Brain pericyte (primary cell): ENCODE results near the gene CD37.
"Not testable (repeated sequence)": the region's sequence is repeated elsewhere in the genome, so short reads cannot be mapped to it uniquely, and the experiment has no call there.

Experiments
- DNase-seq: peaks from one replicate; pipeline ENCODE4 v3.0.0-alpha.2; 2012; ENCODE audit warnings: low read depth, low spot score

CD37 gene

DNA sequence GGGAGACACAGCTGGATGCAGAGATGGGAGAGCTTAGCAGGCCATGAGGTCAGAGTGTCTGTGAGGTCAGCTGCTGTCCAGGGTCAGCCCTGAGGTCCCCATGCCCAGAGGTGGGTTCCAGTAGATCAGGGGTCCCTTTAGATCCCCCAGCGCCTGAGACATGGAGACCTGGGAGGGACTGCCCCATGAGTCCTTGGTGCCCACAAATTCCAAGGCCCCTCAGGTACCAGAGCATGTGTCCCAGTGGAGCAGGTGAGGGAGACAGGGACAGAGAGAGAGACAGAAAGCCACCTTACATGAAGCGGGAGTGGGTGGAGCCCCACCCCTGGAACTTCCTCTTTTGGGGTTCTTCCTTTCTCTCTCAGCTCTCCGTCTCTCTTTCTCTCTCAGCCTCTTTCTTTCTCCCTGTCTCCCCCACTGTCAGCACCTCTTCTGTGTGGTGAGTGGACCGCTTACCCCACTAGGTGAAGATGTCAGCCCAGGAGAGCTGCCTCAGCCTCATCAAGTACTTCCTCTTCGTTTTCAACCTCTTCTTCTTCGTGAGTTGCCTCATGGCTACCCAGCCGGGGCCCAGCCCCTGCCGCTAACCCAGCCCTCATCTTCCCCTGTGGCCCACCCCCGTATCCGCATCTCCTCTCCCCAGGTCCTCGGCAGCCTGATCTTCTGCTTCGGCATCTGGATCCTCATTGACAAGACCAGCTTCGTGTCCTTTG is at the start of gene CD37:
Gene CD37, plus strand, starts transcription at position 336 of the 713 bp plus-strand sequence. Its CDS starts 135 bp downstream, at position 471.
- no peak for DNase-seq

GRCh38 chr19:49287141-49287770 is 48.0 kb upstream of the CD37 start:
- DNase-seq = no peak

DNA sequence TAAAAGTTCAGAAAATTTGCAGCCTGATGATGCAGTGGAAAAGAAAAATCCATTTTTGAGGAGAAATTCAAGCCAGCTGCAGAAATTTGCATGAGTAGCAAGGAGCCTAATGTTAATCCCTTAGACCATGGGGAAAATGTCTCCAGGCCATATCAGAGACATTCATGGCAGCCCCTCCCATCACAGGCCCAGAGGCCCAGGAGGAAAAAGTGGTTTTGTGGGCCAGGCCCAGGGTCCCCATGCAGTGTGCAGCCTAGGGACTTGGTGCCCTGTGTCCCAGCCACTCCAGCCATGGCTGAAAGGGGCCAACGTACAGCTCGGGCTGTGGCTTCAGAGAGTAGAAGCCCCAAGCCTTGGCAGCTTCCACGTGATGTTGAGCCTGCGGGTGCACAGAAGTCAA is 47.0 kb upstream of the CD37 start:
- DNase-seq = not testable (repeated sequence)

DNA sequence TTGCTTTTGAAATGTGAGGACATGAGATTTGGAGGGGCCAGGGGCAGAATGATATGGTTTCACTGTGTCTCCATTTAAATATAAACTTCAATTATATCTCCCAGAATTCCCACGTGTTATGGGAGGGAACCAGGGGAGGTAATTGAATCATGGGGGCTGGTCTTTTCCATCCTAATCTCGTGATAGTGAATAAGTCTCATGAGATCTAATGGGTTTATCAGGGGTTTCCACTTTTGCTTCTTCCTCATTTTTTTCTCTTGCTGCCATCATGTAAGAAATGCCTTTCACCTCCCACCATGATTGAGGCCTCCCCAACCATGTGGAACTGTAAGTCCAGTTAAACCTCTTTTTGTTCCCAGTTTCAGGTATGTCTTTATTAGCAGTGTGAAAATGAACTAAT is 45.9 kb upstream of the CD37 start:
- not testable (repeated sequence) for DNase-seq

DNA sequence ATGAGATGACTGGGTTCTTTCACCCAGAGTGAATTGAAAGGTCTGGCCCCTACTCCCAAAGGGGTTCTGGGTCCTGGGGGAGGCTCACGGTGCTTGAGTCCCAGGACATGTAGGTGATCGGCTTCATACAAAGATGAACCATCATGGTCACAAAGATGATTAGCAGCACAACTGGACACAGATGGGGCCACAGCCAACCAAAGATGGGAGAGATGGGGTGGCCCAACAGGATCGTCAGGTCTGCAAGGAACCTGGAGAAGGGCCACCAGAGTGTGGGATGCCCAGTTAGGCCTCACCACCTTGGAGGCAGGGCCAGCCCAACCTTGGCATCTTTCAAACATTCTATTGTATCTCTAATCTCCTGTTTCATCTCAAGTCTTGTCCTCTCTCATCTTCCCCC is 44.7 kb upstream of the CD37 start:
- no peak for DNase-seq

- no peak for DNase-seq
Observed at GRCh38 chr19:49294401-49294800, 40.8 kb upstream of the CD37 start.

GRCh38 chr19:49295208-49295880 is 39.9 kb upstream of the CD37 start:
- DNase-seq = no peak

DNA sequence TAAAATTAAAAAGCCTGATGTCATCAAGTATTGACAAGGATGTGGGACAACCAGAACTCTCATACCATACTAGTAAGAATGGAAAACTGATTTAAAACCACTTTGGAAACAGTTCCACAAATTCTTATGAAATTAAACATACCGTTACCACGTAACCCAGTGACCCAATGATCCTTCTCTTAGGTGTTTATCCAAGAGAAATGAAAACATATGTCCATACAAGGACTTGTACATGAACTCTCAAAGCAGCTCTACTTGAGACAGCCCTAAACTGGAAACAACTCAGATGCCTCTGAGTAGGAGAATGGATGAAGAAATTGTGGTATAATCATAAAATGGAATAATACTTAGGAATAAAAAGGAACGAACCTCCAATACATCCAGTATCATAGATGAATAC is 37.8 kb upstream of the CD37 start:
- DNase-seq = no peak

- not testable (repeated sequence) for DNase-seq
Observed at GRCh38 chr19:49298653-49299052, 36.6 kb upstream of the CD37 start.

DNA sequence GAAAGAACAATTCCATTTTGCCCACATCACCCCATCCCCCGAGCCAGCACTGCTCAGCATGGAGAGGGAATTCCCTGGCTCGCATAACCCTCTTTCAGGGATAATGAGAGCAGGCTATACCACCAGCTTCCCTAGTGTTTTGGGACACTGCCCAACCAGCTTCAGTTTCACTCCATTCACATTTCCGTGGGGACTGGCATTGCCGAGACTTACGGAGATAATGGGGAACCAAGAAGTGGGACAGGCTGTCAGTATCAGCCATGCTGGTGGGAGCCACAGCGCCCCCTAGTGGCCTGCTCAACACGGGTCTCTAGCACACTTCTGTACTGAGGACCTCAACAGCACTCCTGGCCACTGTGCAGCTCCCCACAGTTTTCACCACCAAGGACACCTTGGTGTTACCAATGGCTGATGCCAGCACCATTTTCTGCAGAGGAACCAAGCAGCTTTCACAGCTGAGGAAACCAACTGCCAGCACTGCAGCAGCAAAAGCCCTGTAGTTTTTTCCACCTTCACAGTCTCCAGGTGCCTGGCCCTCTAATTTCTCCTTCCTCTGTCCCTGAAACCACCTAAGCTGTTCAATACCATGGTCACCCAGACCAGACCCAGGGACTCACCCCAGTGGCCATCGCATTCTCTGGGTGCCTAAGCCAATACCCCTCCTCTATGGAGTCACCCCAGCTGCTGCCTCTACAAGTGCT is 33.9 kb upstream of the CD37 start:
- DNase-seq = no peak

GRCh38 chr19:49301866-49302252 is 33.3 kb upstream of the CD37 start:
- no peak for DNase-seq

- not testable (repeated sequence) for DNase-seq
Observed at GRCh38 chr19:49306734-49307133, 28.5 kb upstream of the CD37 start.

- no peak for DNase-seq
Observed at GRCh38 chr19:49309087-49309486, 26.1 kb upstream of the CD37 start.

DNA sequence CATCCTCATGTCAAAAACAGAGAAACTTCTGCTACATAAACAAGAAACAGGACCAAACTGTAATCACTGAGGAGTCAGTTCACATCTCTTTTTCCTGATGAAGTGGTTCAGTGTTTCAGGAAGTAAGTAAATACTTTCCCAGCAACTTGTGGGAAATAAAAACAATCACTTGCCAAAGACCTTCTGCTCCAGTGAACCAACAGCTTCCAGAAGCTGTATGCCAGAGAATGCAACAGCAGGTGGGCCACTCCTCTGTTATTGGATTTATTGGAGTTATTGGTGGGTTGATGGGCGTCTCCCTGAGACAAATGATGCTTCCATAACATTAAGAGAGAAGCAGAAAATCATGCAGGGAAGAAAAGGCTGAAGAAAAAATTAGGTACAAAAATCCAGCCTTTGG is 20.1 kb upstream of the CD37 start:
- no peak for DNase-seq

- DNase-seq = no peak
Observed at GRCh38 chr19:49316284-49316683, 18.9 kb upstream of the CD37 start.

- no peak for DNase-seq
Observed at GRCh38 chr19:49318296-49318695, 16.9 kb upstream of the CD37 start.

DNA sequence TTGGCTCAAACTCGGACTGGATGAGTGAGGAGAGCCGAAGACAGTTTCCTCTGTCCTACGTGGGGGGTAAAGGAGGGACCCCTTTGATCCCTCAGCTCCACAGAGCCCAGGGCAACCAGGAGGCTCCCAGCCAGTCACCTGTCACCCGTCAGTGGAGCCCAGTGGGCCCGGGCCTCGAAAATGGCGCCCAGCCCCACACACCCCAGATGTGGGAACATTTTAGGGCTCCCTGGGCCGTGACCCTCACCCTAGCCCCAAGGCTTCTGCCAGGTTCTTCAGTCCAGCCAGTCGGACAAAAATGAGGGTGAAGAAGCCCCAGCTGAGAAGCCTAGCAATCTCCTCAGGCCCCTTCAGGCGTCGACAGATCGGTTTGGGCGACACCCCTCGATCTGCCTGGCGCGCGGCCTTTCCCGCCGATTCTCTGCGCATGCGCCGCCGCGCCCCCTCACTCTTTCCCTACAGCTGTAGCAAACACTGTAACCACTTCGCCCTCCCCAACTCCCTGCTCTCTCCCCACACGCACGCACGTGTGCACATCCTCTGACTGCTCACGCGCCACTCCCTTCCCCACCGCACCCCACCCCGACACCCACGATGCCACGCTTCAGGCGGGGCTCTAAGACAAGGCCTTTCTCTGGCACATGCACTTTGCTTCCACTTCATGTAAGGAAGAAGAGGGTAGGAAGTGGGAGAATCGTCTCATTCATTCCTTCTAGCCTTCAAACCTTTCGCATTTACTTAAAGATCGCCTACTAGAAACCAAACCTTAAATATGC is 10.2 kb upstream of the CD37 start, which contains the start of gene SLC6A16:
Gene SLC6A16, minus strand, starts transcription at position 391 of the 776 bp plus-strand sequence. CDS start 13,844 bp downstream, outside the sequence.
- DNase-seq = no peak

DNA sequence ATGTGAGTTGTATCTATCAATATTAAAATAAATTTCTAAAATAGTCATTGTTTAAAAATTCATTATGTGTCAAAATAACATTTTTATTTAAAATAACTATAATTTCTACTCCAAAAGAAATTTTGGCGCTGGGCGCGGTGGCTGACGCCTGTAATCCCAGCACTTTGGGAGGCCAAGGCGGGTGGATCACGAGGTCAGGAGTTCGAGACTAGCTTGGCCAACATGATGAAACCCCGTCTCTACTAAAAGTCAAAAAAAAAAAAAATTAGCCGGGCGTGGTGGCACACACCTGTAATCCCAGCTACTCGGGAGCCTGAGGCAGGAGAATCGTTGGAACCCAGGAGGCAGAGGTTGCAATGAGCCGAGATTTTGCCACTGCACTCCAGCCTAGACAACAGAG is 9.4 kb upstream of the CD37 start:
- DNase-seq = not testable (repeated sequence)

GRCh38 chr19:49326165-49326704 is 9.0 kb upstream of the CD37 start:
- DNase-seq = no peak

DNA sequence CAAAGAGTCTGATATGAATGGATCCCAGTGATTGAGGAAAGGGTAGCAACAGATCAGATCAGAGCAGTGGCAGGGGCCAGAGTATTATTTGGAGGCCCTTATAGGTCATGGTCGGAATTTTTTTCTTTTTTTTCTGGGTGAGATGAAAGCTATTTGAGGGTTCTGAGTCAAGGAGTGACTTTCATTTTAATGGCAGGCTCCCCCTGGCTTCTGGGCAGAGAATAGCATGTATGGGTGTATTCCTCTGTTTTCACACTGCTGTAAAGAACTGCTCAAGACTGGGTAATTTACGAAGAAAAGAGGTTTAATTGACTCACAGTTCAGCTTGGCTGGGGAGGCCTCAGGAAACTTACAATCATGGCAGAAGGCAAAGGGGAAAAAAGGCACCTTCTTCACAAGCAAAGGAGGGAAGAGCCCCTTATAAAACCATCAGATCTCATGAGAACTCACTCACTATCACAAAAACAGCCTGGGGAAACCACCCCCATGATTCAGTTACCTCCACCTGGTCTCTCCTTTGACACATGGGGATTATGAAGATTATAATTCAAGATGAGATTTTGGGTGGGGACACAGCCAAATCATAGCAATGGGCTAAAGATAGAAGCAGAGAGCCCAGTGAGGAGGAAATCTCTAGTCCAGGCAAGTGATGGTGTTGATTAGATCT is 7.2 kb upstream of the CD37 start:
- DNase-seq = no peak
